SK-N-SH treated with all-trans-retinoic acid at 6 μM for 48 hours (cell line): ENCODE data around the gene PAQR5.
A peak's percentile ranks its signal among the peaks of the same experiment; 100 is the strongest.

Experiments
- ATAC-seq: fragments of 200-7000 bp; cut with Tn5 transposase; 3 replicates; pipeline ENCODE4 v1.9.1; 2020; ENCODE audit warnings: mild to moderate bottlenecking, moderate library complexity
- BACH2 ChIP-seq: fragments of 250-450 bp; sonication (Bioruptor Pico); IDR thresholded peaks from 2 replicates; pipeline ENCODE4 v1.9.0; 2021; ENCODE audit warnings: mild to moderate bottlenecking, borderline replicate concordance
- CSDC2 ChIP-seq: fragments of 250-450 bp; sonication (Bioruptor Pico); IDR thresholded peaks from 2 replicates; pipeline ENCODE4 v1.5.0; 2020; ENCODE audit warnings: mild to moderate bottlenecking, moderate library complexity
- CSRNP3 ChIP-seq: fragments of 250-450 bp; sonication (Bioruptor Pico); IDR thresholded peaks from 2 replicates; pipeline ENCODE4 v1.5.1; 2021; ENCODE audit warnings: mild to moderate bottlenecking, moderate library complexity
- ESRRG ChIP-seq: fragments of 250-450 bp; sonication (Bioruptor Pico); IDR thresholded peaks from 2 replicates; pipeline ENCODE4 v1.6.1; 2021; ENCODE audit warnings: mild to moderate bottlenecking
- GLIS3 ChIP-seq: fragments of 250-450 bp; sonication (Bioruptor Pico); IDR thresholded peaks from 2 replicates; pipeline ENCODE4 v1.5.0; 2020; ENCODE audit warnings: mild to moderate bottlenecking, moderate library complexity
- OSR1 ChIP-seq: fragments of 250-450 bp; sonication (Bioruptor Pico); IDR thresholded peaks from 2 replicates; pipeline ENCODE4 v1.8.0; 2022; ENCODE audit warnings: moderate library complexity, mild to moderate bottlenecking, inconsistent platforms
- PPARA ChIP-seq: fragments of 250-450 bp; sonication (Bioruptor Pico); IDR thresholded peaks from 2 replicates; pipeline ENCODE4 v1.5.0; 2020; ENCODE audit warnings: mild to moderate bottlenecking, borderline replicate concordance
- RARB ChIP-seq: fragments of 250-450 bp; sonication (Bioruptor Pico); IDR thresholded peaks from 2 replicates; pipeline ENCODE4 v1.8.0; 2021; ENCODE audit warnings: mild to moderate bottlenecking, moderate library complexity
- SNAI2 ChIP-seq: fragments of 250-450 bp; sonication (Bioruptor Pico); IDR thresholded peaks from 2 replicates; pipeline ENCODE4 v1.5.0; 2020; ENCODE audit warnings: mild to moderate bottlenecking, moderate library complexity
- TCF4 ChIP-seq: fragments of 250-450 bp; sonication (Bioruptor Pico); IDR thresholded peaks from 2 replicates; pipeline ENCODE4 v1.8.0; 2021; ENCODE audit warnings: mild to moderate bottlenecking, moderate library complexity, borderline replicate concordance
- TOX ChIP-seq: fragments of 250-450 bp; sonication (Bioruptor Pico); IDR thresholded peaks from 2 replicates; pipeline ENCODE4 v1.8.0; 2021; ENCODE audit warnings: mild to moderate bottlenecking, moderate library complexity, borderline replicate concordance
- ZC3H10 ChIP-seq: fragments of 250-450 bp; sonication (Bioruptor Pico); IDR thresholded peaks from 2 replicates; pipeline ENCODE4 v1.5.1; 2021; ENCODE audit warnings: mild to moderate bottlenecking, moderate library complexity
- ZFP3 ChIP-seq: fragments of 250-450 bp; sonication (Bioruptor Pico); IDR thresholded peaks from 2 replicates; pipeline ENCODE4 v1.5.0; 2020; ENCODE audit warnings: mild to moderate bottlenecking, moderate library complexity
- ZFP30 ChIP-seq: fragments of 450-650 bp; formaldehyde crosslinking; IDR thresholded peaks from 2 replicates; pipeline ENCODE4 v1.5.0; 2022; ENCODE audit warnings: mild to moderate bottlenecking, moderate library complexity
- ZNF565 ChIP-seq: fragments of 450-650 bp; formaldehyde crosslinking; conservative IDR thresholded peaks from 2 replicates; pipeline ENCODE4 v1.5.0; 2020; ENCODE audit warnings: low read depth, mild to moderate bottlenecking, moderate library complexity
- ZNF70 ChIP-seq: fragments of 450-650 bp; formaldehyde crosslinking; IDR thresholded peaks from 2 replicates; pipeline ENCODE4 v1.5.0; 2020; ENCODE audit warnings: mild to moderate bottlenecking, moderate library complexity
- ZNF8 ChIP-seq: fragments of 450-650 bp; formaldehyde crosslinking; IDR thresholded peaks from 2 replicates; pipeline ENCODE4 v1.5.0; 2020; ENCODE audit warnings: mild to moderate bottlenecking, moderate library complexity
- TF ChIP-seq, protein P1 (sequence below): fragments of 250-450 bp; sonication (Bioruptor Pico); IDR thresholded peaks from 2 replicates; pipeline ENCODE4 v1.5.0; 2020; ENCODE audit warnings: mild to moderate bottlenecking, moderate library complexity
- TF ChIP-seq, protein P2 (sequence below): fragments of 250-450 bp; sonication (Bioruptor Pico); IDR thresholded peaks from 2 replicates; pipeline ENCODE4 v1.8.0; 2020; ENCODE audit warnings: mild to moderate bottlenecking, moderate library complexity, borderline replicate concordance
- TF ChIP-seq, protein P3 (sequence below): fragments of 250-450 bp; sonication (Bioruptor Pico); IDR thresholded peaks from 2 replicates; pipeline ENCODE4 v1.5.1; 2020; ENCODE audit warnings: low read depth, mild to moderate bottlenecking, moderate library complexity

PAQR5 gene

DNA sequence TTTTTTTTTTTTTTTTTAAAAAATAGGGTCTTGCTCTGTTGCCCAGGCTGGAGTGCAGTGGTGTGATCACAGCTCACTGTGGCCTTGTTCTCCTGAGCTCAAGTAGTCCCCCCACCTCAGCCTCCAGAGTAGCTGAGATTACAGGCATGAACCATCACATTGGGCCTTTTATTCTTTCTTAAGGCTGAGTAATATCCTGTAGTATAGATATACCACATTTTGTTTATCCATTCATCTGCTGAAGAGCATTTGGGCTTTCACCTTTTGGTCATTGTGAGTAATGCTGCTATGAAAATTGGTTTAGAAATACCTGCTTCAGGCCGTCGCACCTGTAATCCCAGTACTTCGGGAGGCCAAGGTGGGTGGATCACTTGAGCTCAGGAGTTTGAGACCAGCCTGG, 42.6 kb downstream of the PAQR5 start (continued):
- no peak for TF ChIP-seq ZFP3 (CRISPR knock-in tag)
- TF ChIP-seq, protein P1, sequence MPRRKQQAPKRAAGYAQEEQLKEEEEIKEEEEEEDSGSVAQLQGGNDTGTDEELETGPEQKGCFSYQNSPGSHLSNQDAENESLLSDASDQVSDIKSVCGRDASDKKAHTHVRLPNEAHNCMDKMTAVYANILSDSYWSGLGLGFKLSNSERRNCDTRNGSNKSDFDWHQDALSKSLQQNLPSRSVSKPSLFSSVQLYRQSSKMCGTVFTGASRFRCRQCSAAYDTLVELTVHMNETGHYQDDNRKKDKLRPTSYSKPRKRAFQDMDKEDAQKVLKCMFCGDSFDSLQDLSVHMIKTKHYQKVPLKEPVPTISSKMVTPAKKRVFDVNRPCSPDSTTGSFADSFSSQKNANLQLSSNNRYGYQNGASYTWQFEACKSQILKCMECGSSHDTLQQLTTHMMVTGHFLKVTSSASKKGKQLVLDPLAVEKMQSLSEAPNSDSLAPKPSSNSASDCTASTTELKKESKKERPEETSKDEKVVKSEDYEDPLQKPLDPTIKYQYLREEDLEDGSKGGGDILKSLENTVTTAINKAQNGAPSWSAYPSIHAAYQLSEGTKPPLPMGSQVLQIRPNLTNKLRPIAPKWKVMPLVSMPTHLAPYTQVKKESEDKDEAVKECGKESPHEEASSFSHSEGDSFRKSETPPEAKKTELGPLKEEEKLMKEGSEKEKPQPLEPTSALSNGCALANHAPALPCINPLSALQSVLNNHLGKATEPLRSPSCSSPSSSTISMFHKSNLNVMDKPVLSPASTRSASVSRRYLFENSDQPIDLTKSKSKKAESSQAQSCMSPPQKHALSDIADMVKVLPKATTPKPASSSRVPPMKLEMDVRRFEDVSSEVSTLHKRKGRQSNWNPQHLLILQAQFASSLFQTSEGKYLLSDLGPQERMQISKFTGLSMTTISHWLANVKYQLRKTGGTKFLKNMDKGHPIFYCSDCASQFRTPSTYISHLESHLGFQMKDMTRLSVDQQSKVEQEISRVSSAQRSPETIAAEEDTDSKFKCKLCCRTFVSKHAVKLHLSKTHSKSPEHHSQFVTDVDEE, result no peak
- no peak for TF ChIP-seq ESRRG
- TF ChIP-seq, all 23 proteins: peak for 0

- ATAC-seq, result peak; percentile 52
- no peak for TF ChIP-seq GLIS3 (CRISPR knock-in tag)
- no peak for TF ChIP-seq TCF4
- no peak for TF ChIP-seq OSR1 (CRISPR knock-in tag)
- TF ChIP-seq BACH2, result no peak
- TF ChIP-seq PPARA (CRISPR knock-in tag), result no peak
- TF ChIP-seq CSDC2, result no peak
- no peak for TF ChIP-seq ZFP30 (CRISPR knock-in tag)
- no peak for TF ChIP-seq ZNF70 (CRISPR knock-in tag)
- TF ChIP-seq ZC3H10 (CRISPR knock-in tag), result no peak
- no peak for TF ChIP-seq ZFP3 (CRISPR knock-in tag)
- no peak for TF ChIP-seq SNAI2 (CRISPR knock-in tag)
- TF ChIP-seq ZNF565 (CRISPR knock-in tag), result no peak
- TF ChIP-seq ZNF8 (CRISPR knock-in tag), result no peak
- TF ChIP-seq, protein P2, sequence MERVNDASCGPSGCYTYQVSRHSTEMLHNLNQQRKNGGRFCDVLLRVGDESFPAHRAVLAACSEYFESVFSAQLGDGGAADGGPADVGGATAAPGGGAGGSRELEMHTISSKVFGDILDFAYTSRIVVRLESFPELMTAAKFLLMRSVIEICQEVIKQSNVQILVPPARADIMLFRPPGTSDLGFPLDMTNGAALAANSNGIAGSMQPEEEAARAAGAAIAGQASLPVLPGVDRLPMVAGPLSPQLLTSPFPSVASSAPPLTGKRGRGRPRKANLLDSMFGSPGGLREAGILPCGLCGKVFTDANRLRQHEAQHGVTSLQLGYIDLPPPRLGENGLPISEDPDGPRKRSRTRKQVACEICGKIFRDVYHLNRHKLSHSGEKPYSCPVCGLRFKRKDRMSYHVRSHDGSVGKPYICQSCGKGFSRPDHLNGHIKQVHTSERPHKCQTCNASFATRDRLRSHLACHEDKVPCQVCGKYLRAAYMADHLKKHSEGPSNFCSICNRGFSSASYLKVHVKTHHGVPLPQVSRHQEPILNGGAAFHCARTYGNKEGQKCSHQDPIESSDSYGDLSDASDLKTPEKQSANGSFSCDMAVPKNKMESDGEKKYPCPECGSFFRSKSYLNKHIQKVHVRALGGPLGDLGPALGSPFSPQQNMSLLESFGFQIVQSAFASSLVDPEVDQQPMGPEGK (CRISPR knock-in tag), result no peak
- TF ChIP-seq, protein P3, sequence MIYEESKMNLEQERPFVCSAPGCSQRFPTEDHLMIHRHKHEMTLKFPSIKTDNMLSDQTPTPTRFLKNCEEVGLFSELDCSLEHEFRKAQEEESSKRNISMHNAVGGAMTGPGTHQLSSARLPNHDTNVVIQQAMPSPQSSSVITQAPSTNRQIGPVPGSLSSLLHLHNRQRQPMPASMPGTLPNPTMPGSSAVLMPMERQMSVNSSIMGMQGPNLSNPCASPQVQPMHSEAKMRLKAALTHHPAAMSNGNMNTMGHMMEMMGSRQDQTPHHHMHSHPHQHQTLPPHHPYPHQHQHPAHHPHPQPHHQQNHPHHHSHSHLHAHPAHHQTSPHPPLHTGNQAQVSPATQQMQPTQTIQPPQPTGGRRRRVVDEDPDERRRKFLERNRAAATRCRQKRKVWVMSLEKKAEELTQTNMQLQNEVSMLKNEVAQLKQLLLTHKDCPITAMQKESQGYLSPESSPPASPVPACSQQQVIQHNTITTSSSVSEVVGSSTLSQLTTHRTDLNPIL (CRISPR knock-in tag), result no peak
- TF ChIP-seq RARB (CRISPR knock-in tag), result no peak
- TF ChIP-seq CSRNP3 (CRISPR knock-in tag), result no peak
- TF ChIP-seq, protein P1, result no peak
- no peak for TF ChIP-seq TOX (CRISPR knock-in tag)
Observed at GRCh38 chr15:69342460-69343076, 43.9 kb downstream of the PAQR5 start.

DNA sequence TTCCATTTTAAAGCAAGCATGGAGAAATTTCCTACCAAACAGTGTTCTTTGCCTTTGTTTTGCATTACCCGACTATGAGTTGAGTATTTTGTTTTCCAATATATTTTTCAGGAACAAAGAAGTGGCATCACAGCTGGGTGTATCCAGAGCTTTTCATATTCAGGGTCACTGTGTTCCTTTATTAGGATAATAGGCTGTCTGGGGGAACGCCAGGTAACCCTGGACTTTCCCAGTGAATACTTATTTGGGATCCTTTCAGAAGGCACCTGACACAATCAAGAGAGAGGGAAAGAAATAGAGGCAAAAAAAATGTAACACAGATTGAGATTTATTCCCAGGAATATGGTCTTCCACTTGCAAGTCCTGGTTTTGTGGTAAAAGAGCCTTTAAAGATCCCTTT, 44.4 kb downstream of the PAQR5 start:
- TF ChIP-seq GLIS3 (CRISPR knock-in tag), result no peak
- TF ChIP-seq, all 23 proteins: peak for 0

More for the DNA sequence above, 44.4 kb downstream of the PAQR5 start:
- ATAC-seq, result no peak; the same call in 2 of the 3 replicates
